AG09319 (cell line): ENCODE data around the gene CAPN11.

Experiments
- DNase-seq: peaks from one replicate; pipeline ENCODE4 v3.0.0-alpha.2; 2010; ENCODE audit warnings: low read depth; ENCODE audit errors: extremely low read depth
- CTCF ChIP-seq: IDR thresholded peaks from 2 replicates; pipeline ENCODE4 v1.5.1; 2011; ENCODE audit warnings: low read depth, mild to moderate bottlenecking, inconsistent platforms, low read length, moderate library complexity

Gene CAPN11

GRCh38 chr6:44150317-44150917, 8.2 kb upstream of the CAPN11 start:
- no peak for TF ChIP-seq CTCF
- DNase-seq = no peak

GRCh38 chr6:44151348-44152108, 7.1 kb upstream of the CAPN11 start:
- peak; percentile 96 for TF ChIP-seq CTCF
- no peak for DNase-seq

- TF ChIP-seq CTCF = no peak
- DNase-seq = no peak
Observed at GRCh38 chr6:44152109-44152461, 6.5 kb upstream of the CAPN11 start.

GRCh38 chr6:44152533-44152932, 6.1 kb upstream of the CAPN11 start:
- DNase-seq = no peak
- no peak for TF ChIP-seq CTCF

GRCh38 chr6:44154067-44154466, 4.6 kb upstream of the CAPN11 start:
- DNase-seq = no peak
- TF ChIP-seq CTCF = no peak

GRCh38 chr6:44156494-44157151, 2.0 kb upstream of the CAPN11 start:
- TF ChIP-seq CTCF = no peak
- no peak for DNase-seq

GRCh38 chr6:44157152-44157521, 1.5 kb upstream of the CAPN11 start:
- no peak for DNase-seq
- no peak for TF ChIP-seq CTCF
